ENCODE data around the gene SLC22A4. TPM values are rescaled to one million over a fixed set of nuclear protein-coding genes. Genes with fewer than 3 reads are reported as not detected.

Gene SLC22A4
- polyA plus RNA-seq, 1 donor from 2014 or later: 2.0 TPM

DNA sequence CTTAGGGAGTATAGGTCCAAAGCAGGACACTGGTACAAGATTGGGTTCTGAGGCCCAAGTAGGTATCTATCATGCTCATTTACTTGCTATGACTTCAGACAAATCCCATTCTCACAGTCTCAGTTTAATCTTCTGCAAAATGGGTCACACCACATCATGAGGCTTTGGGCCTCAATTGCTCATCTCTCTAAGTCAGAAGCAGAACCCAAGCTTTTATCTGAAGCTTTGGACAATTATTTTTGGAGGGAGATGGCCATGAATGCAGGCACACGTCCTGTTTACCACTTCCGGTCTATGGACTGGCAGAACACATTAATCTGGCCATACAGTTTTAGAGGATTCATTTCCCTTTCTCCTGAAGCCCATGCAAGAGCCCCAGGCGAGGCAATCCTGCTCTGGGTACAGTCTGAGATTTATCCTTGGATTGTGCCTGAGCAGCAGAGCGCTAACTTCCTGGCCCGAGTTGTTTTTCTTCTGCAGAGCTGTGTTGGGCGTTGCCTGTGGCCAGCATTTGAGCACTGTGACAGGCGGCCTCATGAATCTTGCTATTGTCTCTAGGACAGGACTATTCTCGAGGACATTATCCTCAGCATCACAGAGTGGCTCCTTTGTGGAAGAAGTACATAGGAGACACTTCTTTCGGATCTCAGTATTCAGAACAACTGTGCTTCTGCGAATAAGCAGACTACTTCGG, 16.1 kb downstream of the SLC22A4 start:
- H3K9me2 ChIP-seq (ENCODE audit: insufficient read depth, low read length): no peaks in the 10 kb centered on the region
- no peak overlapping the region for H3K4me3 ChIP-seq (ENCODE audit: low read length)
- no peaks in the 10 kb centered on the region for H3K27me3 ChIP-seq (ENCODE audit: insufficient read depth, low read depth, low read length)
- TF ChIP-seq MXI1 (conservative IDR thresholded peaks at IDR 0.05; ENCODE audit: poor library complexity, severe bottlenecking) (no peak), REST (IDR thresholded peaks at IDR 0.05; ENCODE audit: borderline replicate concordance) (no peak), EZH2 (IDR thresholded peaks at IDR 0.05; ENCODE audit: borderline replicate concordance, insufficient read depth, low read length, poor library complexity, severe bottlenecking) (no peak), SMC3 (conservative IDR thresholded peaks at IDR 0.05; ENCODE audit: poor library complexity) (no peak), EP300 (conservative IDR thresholded peaks at IDR 0.05; ENCODE audit: poor library complexity, severe bottlenecking) (no peak), CTCF (IDR thresholded peaks at IDR 0.05; ENCODE audit: poor library complexity, severe bottlenecking) (no peak), POLR2AphosphoS5 (IDR thresholded peaks at IDR 0.05) (no peak), RAD21 (conservative IDR thresholded peaks at IDR 0.05) (no peak), TAF1 (IDR thresholded peaks at IDR 0.05; ENCODE audit: low read depth) (no peak)
- H3K9me3 ChIP-seq (ENCODE audit: low read length): no peaks in the 10 kb centered on the region
- H3K36me3 ChIP-seq (ENCODE audit: insufficient read depth, low read length): no peaks in the 10 kb centered on the region
- no peak overlapping the region for H3K9ac ChIP-seq (ENCODE audit: low read length)
- H3K27ac ChIP-seq (ENCODE audit: low read length): no peak overlapping the region
- H3F3A ChIP-seq (ENCODE audit: insufficient read depth, low read length, poor library complexity, severe bottlenecking): no peaks in the 10 kb centered on the region
- H3K4me2 ChIP-seq (ENCODE audit: low read length): no peak overlapping the region
- H3K79me2 ChIP-seq (replicated peaks; ENCODE audit: insufficient read depth, low read length): no peaks in the 10 kb centered on the region
- no peaks in the 10 kb centered on the region for H4K20me1 ChIP-seq (ENCODE audit: insufficient read depth)
- H2AFZ ChIP-seq (ENCODE audit: low read depth, low read length): no peak overlapping the region

GRCh38 chr5:132313366-132313765, 19.2 kb downstream of the SLC22A4 start:
- H3K4me3 ChIP-seq (ENCODE audit: low read length): no peak overlapping the region
- TF ChIP-seq EP300 (conservative IDR thresholded peaks at IDR 0.05; ENCODE audit: poor library complexity, severe bottlenecking) (no peak), REST (IDR thresholded peaks at IDR 0.05; ENCODE audit: borderline replicate concordance) (no peak), SMC3 (conservative IDR thresholded peaks at IDR 0.05; ENCODE audit: poor library complexity) (no peak), RAD21 (conservative IDR thresholded peaks at IDR 0.05) (no peak), MXI1 (conservative IDR thresholded peaks at IDR 0.05; ENCODE audit: poor library complexity, severe bottlenecking) (no peak), EZH2 (IDR thresholded peaks at IDR 0.05; ENCODE audit: borderline replicate concordance, insufficient read depth, low read length, poor library complexity, severe bottlenecking) (no peak), POLR2AphosphoS5 (IDR thresholded peaks at IDR 0.05) (no peak), CTCF (IDR thresholded peaks at IDR 0.05; ENCODE audit: poor library complexity, severe bottlenecking) (no peak), TAF1 (IDR thresholded peaks at IDR 0.05; ENCODE audit: low read depth) (no peak)
- no peaks in the 10 kb centered on the region for H3K27me3 ChIP-seq (ENCODE audit: insufficient read depth, low read depth, low read length)
- H3K36me3 ChIP-seq (ENCODE audit: insufficient read depth, low read length): no peaks in the 10 kb centered on the region
- H4K20me1 ChIP-seq (ENCODE audit: insufficient read depth): no peaks in the 10 kb centered on the region
- H3K27ac ChIP-seq (ENCODE audit: low read length): no peak overlapping the region
- H2AFZ ChIP-seq (ENCODE audit: low read depth, low read length): no peak overlapping the region
- no peaks in the 10 kb centered on the region for H3K79me2 ChIP-seq (replicated peaks; ENCODE audit: insufficient read depth, low read length)
- no peaks in the 10 kb centered on the region for H3K9me2 ChIP-seq (ENCODE audit: insufficient read depth, low read length)
- H3K9ac ChIP-seq (ENCODE audit: low read length): no peak overlapping the region
- H3F3A ChIP-seq (ENCODE audit: insufficient read depth, low read length, poor library complexity, severe bottlenecking): no peaks in the 10 kb centered on the region
- no peaks in the 10 kb centered on the region for H3K9me3 ChIP-seq (ENCODE audit: low read length)
- no peak overlapping the region for H3K4me2 ChIP-seq (ENCODE audit: low read length)
